HepG2 (cell line): ENCODE measurements around the gene LMNA. TPM values are rescaled to one million over a fixed set of nuclear protein-coding genes. Genes with fewer than 3 reads are reported as not detected.

Experiments used
- BRCA1 ChIP-seq: sonication (generic); formaldehyde crosslinking; IDR thresholded peaks from 2 replicates; pipeline ENCODE4 v1.4.0; 2020; ENCODE audit warnings: missing genetic modification reagents
- CC2D1A ChIP-seq: sonication (generic); formaldehyde crosslinking; IDR thresholded peaks from 2 replicates; pipeline ENCODE4 v1.8.1; 2023; ENCODE audit warnings: mild to moderate bottlenecking, missing genetic modification reagents
- CREB1 ChIP-seq, 2 experiments: fragments of 450-650 bp in 1 of 2; IDR thresholded peaks; 2 replicates each; pipeline ENCODE4 v1.6.1; 2016 to 2017; ENCODE audit warnings: control low read depth in 1 of 2, mild to moderate bottlenecking in 1 of 2, missing compliant biosample characterization in 1 of 2, missing genetic modification characterization in 1 of 2
- CSRNP2 ChIP-seq: sonication (generic); formaldehyde crosslinking; conservative IDR thresholded peaks from 2 replicates; pipeline ENCODE4 v1.8.0; 2022; ENCODE audit warnings: low read depth, missing genetic modification reagents
- E2F2 ChIP-seq: sonication (generic); formaldehyde crosslinking; IDR thresholded peaks from 2 replicates; pipeline ENCODE4 v1.4.0; 2020; ENCODE audit warnings: missing genetic modification reagents, borderline replicate concordance
- GTF2F1 ChIP-seq: fragments of 150-350 bp; IDR thresholded peaks from 2 replicates; pipeline ENCODE4 v1.6.1; 2014; ENCODE audit warnings: low read length
- JARID2 ChIP-seq: sonication (generic); formaldehyde crosslinking; IDR thresholded peaks from 2 replicates; pipeline ENCODE4 v1.8.1; 2023; ENCODE audit warnings: missing genetic modification reagents, inconsistent platforms; ENCODE audit not compliant: insufficient replicate concordance
- JUN ChIP-seq: sonication (generic); formaldehyde crosslinking; IDR thresholded peaks from 2 replicates; pipeline ENCODE4 v1.4.0; 2020; ENCODE audit warnings: mild to moderate bottlenecking, missing genetic modification reagents
- KLF13 ChIP-seq: sonication (generic); formaldehyde crosslinking; IDR thresholded peaks from 2 replicates; pipeline ENCODE4 v1.4.0; 2020; ENCODE audit warnings: mild to moderate bottlenecking, missing genetic modification reagents
- NCOA5 ChIP-seq: sonication (generic); formaldehyde crosslinking; IDR thresholded peaks from 2 replicates; pipeline ENCODE4 v1.4.0; 2020; ENCODE audit warnings: missing genetic modification reagents
- PAXIP1 ChIP-seq: sonication (generic); formaldehyde crosslinking; conservative IDR thresholded peaks from 2 replicates; pipeline ENCODE4 v1.4.0; 2020; ENCODE audit warnings: mild to moderate bottlenecking, missing genetic modification reagents, moderate library complexity
- PPARG ChIP-seq: conservative IDR thresholded peaks from 2 replicates; pipeline ENCODE4 v1.6.1; 2016; ENCODE audit warnings: missing biosample characterization, missing genetic modification reagents
- RBFOX2 ChIP-seq: fragments of 200-400 bp; formaldehyde crosslinking; IDR thresholded peaks from 2 replicates; pipeline ENCODE4 v1.6.1; 2017; ENCODE audit warnings: low read depth, mild to moderate bottlenecking, low read length
- RELA ChIP-seq: sonication (generic); formaldehyde crosslinking; IDR thresholded peaks from 2 replicates; pipeline ENCODE4 v1.4.0; 2020; ENCODE audit warnings: missing genetic modification reagents
- THYN1 ChIP-seq: sonication (generic); formaldehyde crosslinking; IDR thresholded peaks from 2 replicates; pipeline ENCODE4 v1.8.1; 2023; ENCODE audit warnings: low read depth, mild to moderate bottlenecking, moderate library complexity, missing genetic modification reagents, borderline replicate concordance
- ZKSCAN5 ChIP-seq: sonication (generic); formaldehyde crosslinking; IDR thresholded peaks from 2 replicates; pipeline ENCODE4 v1.5.1; 2020; ENCODE audit warnings: mild to moderate bottlenecking, missing genetic modification reagents
- ZKSCAN8 ChIP-seq: IDR thresholded peaks from 2 replicates; pipeline ENCODE4 v1.6.1; 2016; ENCODE audit warnings: borderline replicate concordance, missing genetic modification reagents, missing compliant biosample characterization
- ZNF205 ChIP-seq: IDR thresholded peaks from 2 replicates; pipeline ENCODE4 v1.6.1; 2018; ENCODE audit warnings: missing biosample characterization, missing genetic modification reagents
- ZNF24 ChIP-seq: fragments of 450-650 bp; IDR thresholded peaks from 2 replicates; pipeline ENCODE4 v1.6.1; 2017; ENCODE audit warnings: antibody characterized with exemption, mild to moderate bottlenecking
- ZNF780A ChIP-seq: sonication (generic); formaldehyde crosslinking; IDR thresholded peaks from 2 replicates; pipeline ENCODE4 v1.8.0; 2022; ENCODE audit warnings: mild to moderate bottlenecking, missing genetic modification reagents, moderate library complexity
- ZXDC ChIP-seq: sonication (generic); formaldehyde crosslinking; IDR thresholded peaks from 2 replicates; pipeline ENCODE4 v1.5.0; 2020; ENCODE audit warnings: mild to moderate bottlenecking, missing genetic modification reagents
- polyA plus RNA-seq, 8 experiments: library from polyadenylated mRNA; depleted of rRNA in 3 of 8; stranded (reverse) in 7 of 8; unstranded in 1 of 8; fragments of >200 nt; fragmentation: Illumina TruSeq in 4 of 8; extraction: Trizol in 4 of 8; gene quantifications; 2 replicates each; pipeline versions ENCODE4 v1.2.1 to v1.2.3, GENCODE V29; 2011 to 2016; ENCODE audit warnings: low read depth in 4 of 8, missing spikeins in 1 of 8, mixed read lengths in 1 of 8; ENCODE audit not compliant: insufficient read depth in 1 of 8
- total RNA-seq, 5 experiments: library from RNA; depleted of rRNA; stranded (reverse); fragments of >200 nt; fragmentation: Illumina TruSeq; extraction: Trizol; gene quantifications; 2 replicates each; pipeline ENCODE4 v1.2.3, GENCODE V29; 2016; ENCODE audit warnings: low read depth in 1 of 5

LMNA gene
- total and polyA plus RNA-seq, 2 of the 13 experiments (the other 11 are each of a cell fraction or from before 2014, with no cell fraction given) = 107 to 225 TPM

- TF ChIP-seq KLF13 (no peak), ZNF24 (no peak), RELA (CRISPR knock-in tag) (no peak), ZNF205 (CRISPR knock-in tag) (no peak; the same call in 1 of the 2 replicates), GTF2F1 (no peak), CSRNP2 (CRISPR knock-in tag) (no peak), RBFOX2 (no peak), PAXIP1 (CRISPR knock-in tag) (peak; percentile 65), ZKSCAN5 (CRISPR knock-in tag) (no peak), BRCA1 (CRISPR knock-in tag) (no peak), ZKSCAN8 (CRISPR knock-in tag) (0 out of 2 replicates have a peak, but pooled peaks have one; percentile 19), CREB1 (IDR thresholded peaks at IDR 0.05) (no peak), CREB1 (CRISPR knock-in tag; IDR thresholded peaks at IDR 0.05) (peak; percentile 45), PPARG (CRISPR knock-in tag) (no peak; the same call in 1 of the 2 replicates), JUN (peak; percentile 46; the same call in 1 of the 2 replicates), JARID2 (CRISPR knock-in tag) (no peak), ZXDC (CRISPR knock-in tag) (0 out of 2 replicates have a peak, but pooled peaks have one; percentile 33), CC2D1A (CRISPR knock-in tag) (no peak), E2F2 (CRISPR knock-in tag) (no peak), NCOA5 (no peak), ZNF780A (CRISPR knock-in tag) (no peak), THYN1 (CRISPR knock-in tag) (no peak)
Measured at GRCh38 chr1:156123356-156124196, 9.1 kb downstream of the LMNA start (continued).
